Measurements from ENCODE around the gene MKRN2. TPM values are rescaled to one million over a fixed set of nuclear protein-coding genes. Genes with fewer than 3 reads are reported as not detected.
A peak's percentile ranks its signal among the peaks of the same experiment; 100 is the strongest.

MKRN2 gene
- total RNA-seq, 2 experiments from 2014 or later = 21.5 to 24.9 TPM

DNA sequence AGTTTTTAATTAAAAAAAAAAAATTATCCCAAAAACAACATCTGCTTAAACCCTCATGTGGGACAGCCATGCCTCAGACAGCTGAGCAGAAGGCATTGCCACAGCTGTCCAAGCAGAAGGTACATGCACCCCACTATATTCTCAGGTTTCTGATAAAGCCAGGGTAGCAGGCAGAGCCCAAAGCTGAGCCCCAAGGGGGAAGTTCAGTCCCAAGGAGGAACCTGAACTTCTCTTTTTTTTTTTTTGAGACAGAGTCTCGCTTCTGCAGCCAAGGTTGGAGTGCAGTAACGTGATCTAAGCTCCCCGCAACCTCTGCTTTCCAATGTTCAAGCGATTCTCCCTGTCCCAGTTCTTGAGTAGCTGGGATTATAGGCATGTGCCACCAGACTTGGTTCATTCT is 33.2 kb downstream of the MKRN2 start:
- peaks cover 40% of the 10 kb centered on the region for H3K36me3 Mint-ChIP-seq (ENCODE audit: low read depth)
- intact Hi-C loops (cut with DNase I, micrococcal nuclease) = no loop called here
- no peaks in the 10 kb centered on the region for H3K27me3 Mint-ChIP-seq
- no peak overlapping the region for H3K4me3 Mint-ChIP-seq
- DNase-seq (no peak), ATAC-seq (no peak)
- CTCF ChIA-PET = no interaction called here
- no peaks in the 10 kb centered on the region for H3K4me1 Mint-ChIP-seq
- H3K27ac Mint-ChIP-seq = no peak overlapping the region
- POLR2A ChIA-PET = no interaction called here
- H3K9me3 Mint-ChIP-seq (ENCODE audit: low read depth) = no peaks in the 10 kb centered on the region

DNA sequence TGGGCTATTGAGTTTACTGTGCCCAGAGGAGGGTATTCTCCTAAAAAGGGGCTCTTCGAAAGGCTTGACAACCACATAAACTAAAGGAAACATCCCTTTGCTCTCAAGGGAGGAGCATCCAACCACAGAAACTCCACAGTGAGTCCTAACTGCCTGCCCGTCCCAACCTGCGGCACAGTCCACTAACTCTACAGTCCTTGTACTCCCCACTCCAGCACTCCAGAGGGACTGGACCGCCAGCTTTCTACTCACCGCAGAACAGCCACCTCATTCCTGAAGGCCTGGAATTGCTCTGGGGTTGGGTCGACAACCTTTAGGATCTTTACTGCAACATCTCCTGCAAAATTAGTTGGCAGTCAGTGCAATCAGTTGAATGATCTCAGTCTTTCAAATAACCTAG is 34.6 kb downstream of the MKRN2 start:
- H3K36me3 Mint-ChIP-seq (ENCODE audit: low read depth) = peaks cover 41% of the 10 kb centered on the region
- no peaks in the 10 kb centered on the region for H3K27me3 Mint-ChIP-seq
- intact Hi-C loops (cut with DNase I, micrococcal nuclease) = no loop called here
- ChIA-PET CTCF (no interaction called here), POLR2A (no interaction called here)
- H3K4me1 Mint-ChIP-seq = no peaks in the 10 kb centered on the region
- no peak overlapping the region for H3K4me3 Mint-ChIP-seq
- ATAC-seq = no peak
- no peak for DNase-seq
- H3K27ac Mint-ChIP-seq = peak overlapping the region; percentile 47
- H3K9me3 Mint-ChIP-seq (ENCODE audit: low read depth) = no peaks in the 10 kb centered on the region

DNA sequence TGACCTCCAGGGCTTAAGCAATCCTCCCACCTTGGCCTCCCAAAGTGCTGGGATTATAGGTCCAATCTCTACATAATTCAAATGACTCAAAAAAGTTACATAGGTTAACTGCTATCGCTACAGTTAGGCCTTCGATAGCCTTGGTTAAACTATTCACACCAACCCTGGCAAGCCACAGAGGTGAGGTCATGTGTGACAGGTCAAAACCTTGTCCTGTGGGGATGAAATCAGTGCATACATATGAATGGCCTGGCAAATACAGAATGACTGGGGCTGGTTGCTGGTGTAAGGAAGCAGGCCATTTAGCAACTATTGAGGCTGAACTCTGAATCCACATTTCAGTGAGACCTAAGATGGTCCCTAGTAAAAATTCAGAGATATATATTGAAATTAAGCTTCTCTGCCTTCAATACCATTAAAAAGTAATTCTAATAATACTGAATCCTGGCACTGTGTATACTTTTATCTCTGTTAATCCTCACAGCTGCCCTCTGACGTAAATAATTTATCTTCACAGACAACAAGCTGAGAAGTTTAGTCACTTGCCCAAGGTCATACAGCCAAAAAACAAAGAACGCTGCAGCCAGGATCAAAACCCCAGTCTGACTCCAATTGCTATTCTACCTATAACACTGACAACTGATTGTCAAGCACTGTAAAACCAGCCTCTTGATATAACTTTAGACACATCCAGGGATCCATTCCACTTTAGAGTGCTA is 35.3 kb downstream of the MKRN2 start:
- POLR2A ChIA-PET = no interaction called here
- Mint-ChIP-seq H3K36me3 (ENCODE audit: low read depth) (peaks cover 47% of the 10 kb centered on the region), H3K4me3 (no peak overlapping the region), H3K27me3 (no peaks in the 10 kb centered on the region), H3K9me3 (ENCODE audit: low read depth) (no peaks in the 10 kb centered on the region), H3K4me1 (no peaks in the 10 kb centered on the region), H3K27ac (peak overlapping the region; percentile 37)
- DNase-seq = no peak
- CTCF ChIA-PET = no interaction called here
- intact Hi-C loops (cut with DNase I, micrococcal nuclease) = no loop called here
- no peak for ATAC-seq

DNA sequence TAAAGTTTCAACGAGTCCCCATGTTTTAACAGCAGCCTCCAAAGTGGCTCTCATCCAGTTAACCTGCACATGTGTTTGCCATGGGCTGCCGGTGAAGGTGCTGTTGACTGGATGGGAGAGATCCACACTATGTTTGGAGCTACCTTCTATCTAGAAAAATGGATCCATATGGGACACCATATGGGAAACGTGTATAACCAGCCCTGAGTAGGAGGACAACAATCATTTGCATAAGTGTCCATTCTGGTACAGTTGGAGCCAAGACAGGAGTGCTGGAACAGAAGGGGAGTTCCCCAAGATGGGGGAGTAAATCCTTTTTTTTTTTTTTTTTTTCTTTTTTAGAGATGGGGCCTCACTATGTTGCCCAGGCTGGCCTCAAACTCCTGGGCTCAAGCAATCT is 36.6 kb downstream of the MKRN2 start:
- Mint-ChIP-seq H3K4me1 (no peaks in the 10 kb centered on the region), H3K27me3 (no peaks in the 10 kb centered on the region), H3K4me3 (no peak overlapping the region), H3K36me3 (ENCODE audit: low read depth) (peaks cover 56% of the 10 kb centered on the region), H3K27ac (peak overlapping the region; percentile 59), H3K9me3 (ENCODE audit: low read depth) (no peaks in the 10 kb centered on the region)
- intact Hi-C loops (cut with DNase I, micrococcal nuclease) = no loop called here
- ChIA-PET CTCF (interaction anchor here (2.0 kb wide), 1 partner anchor 13 kb away, joined by 7 read pairs; no protein-coding TSS in a partner anchor), POLR2A (no interaction called here)
- DNase-seq = no peak
- ATAC-seq = no peak

DNA sequence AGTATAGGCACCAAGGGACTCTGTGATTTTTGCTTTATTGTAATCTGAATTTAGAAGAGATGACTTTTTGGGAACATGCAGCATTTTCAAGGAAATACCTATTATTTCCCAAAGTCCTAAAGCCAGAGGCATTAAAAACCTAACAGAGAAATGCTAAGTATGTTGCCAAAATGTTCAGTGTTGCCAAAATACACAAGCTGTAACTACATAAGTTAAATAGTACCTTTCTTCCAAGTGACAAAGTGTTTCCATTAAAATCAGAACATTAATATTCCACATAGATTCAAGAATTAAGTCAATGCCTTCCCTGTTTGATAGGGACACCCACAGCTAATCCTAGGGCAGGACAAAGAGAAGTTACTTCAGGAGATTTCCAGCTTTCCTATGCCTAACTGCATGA is 42.0 kb downstream of the MKRN2 start:
- no peaks in the 10 kb centered on the region for H3K27me3 Mint-ChIP-seq
- DNase-seq (no peak), ATAC-seq (no peak)
- H3K36me3 Mint-ChIP-seq (ENCODE audit: low read depth) = peaks cover 49% of the 10 kb centered on the region
- H3K4me3 Mint-ChIP-seq = no peak overlapping the region
- peaks cover 3% of the 10 kb centered on the region for H3K4me1 Mint-ChIP-seq
- ChIA-PET CTCF (interaction anchor here (0.9 to 1.2 kb wide), 2 partner anchors 31 to 121 kb away, joined by 3 to 4 read pairs; no protein-coding TSS in a partner anchor), POLR2A (interaction anchor here (1.0 kb wide), 1 partner anchor 14 kb away, joined by 3 read pairs; no protein-coding TSS in a partner anchor)
- H3K27ac Mint-ChIP-seq = peak overlapping the region; percentile 7
- no peaks in the 10 kb centered on the region for H3K9me3 Mint-ChIP-seq (ENCODE audit: low read depth)
- intact Hi-C loops (cut with DNase I, micrococcal nuclease) = no loop called here

DNA sequence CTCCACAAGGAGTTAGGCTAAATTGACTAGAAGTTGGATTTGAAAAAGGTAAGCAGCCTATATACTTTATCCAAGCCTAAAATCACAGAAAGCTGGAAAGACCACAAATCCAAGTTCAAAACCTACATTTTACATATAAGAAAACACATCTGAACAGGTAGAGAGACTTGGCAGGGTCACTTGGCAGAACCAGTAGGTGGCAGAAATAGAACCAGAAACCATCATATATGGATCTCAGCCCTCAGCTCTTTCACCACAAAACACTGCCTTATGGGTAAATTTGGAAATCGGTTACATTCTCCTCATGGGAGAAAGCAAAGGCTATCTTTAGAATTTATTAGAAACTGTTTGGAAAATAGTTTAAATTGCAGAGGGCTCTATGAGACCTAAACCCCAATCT is 44.2 kb downstream of the MKRN2 start:
- Mint-ChIP-seq H3K27ac (no peak overlapping the region), H3K4me3 (no peak overlapping the region), H3K36me3 (ENCODE audit: low read depth) (peaks cover 48% of the 10 kb centered on the region), H3K4me1 (peaks cover 3% of the 10 kb centered on the region), H3K9me3 (ENCODE audit: low read depth) (no peaks in the 10 kb centered on the region), H3K27me3 (no peaks in the 10 kb centered on the region)
- CTCF ChIA-PET = interaction anchor here (0.9 to 1.5 kb wide), 3 partner anchors 11 to 60 kb away, joined by 3 to 4 read pairs (median 4); no protein-coding TSS in a partner anchor
- no peak for DNase-seq
- ATAC-seq = no peak
- POLR2A ChIA-PET = no interaction called here
- intact Hi-C loops (cut with DNase I, micrococcal nuclease) = no loop called here

DNA sequence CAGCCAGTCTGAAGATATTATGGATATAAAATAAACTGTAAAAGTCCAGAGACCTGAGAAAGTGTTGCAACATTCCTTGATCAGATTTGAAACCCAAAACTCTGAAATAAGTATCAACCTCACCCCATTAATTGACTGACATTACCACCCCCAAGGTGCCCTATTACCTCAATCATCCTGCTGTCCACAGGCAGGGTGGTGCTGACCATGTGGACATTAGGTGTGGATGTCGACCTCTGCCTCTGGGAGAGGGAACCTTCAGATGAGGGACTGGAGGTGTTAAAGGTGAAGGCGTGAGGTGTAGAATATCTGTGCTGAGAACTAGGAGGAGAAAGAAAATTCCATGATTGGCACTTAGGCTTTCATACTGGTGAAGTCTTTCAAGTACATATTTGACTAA is 47.1 kb downstream of the MKRN2 start:
- CTCF ChIA-PET = no interaction called here
- Mint-ChIP-seq H3K9me3 (ENCODE audit: low read depth) (no peaks in the 10 kb centered on the region), H3K36me3 (ENCODE audit: low read depth) (peaks cover 44% of the 10 kb centered on the region), H3K27me3 (no peaks in the 10 kb centered on the region), H3K4me1 (peaks cover 26% of the 10 kb centered on the region), H3K27ac (no peak overlapping the region), H3K4me3 (no peak overlapping the region)
- no peak for ATAC-seq
- POLR2A ChIA-PET = no interaction called here
- DNase-seq = no peak
- intact Hi-C loops (cut with DNase I, micrococcal nuclease) = no loop called here

DNA sequence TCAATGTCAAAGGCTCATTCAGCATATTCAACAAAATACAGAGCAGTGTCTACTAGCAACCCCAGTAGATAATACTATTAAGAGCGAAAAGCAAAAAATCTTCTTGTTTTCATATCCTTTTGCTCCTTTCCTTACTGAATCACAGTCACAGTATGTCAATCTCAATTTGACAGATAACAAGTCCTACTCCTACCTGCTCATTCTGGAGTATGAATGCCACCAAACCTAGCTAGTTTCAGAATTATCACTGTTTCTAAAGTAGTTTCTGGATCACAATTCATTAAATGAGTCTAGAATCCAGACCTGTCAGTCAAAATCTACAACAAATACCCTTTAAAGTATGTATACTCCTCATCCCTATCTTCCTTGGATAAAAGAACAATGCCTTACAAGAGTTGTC is 51.5 kb downstream of the MKRN2 start:
- peaks cover 41% of the 10 kb centered on the region for H3K4me1 Mint-ChIP-seq
- H3K4me3 Mint-ChIP-seq = no peak overlapping the region
- ChIA-PET CTCF (interaction anchor here (0.6 to 1.2 kb wide), 2 partner anchors 9 to 54 kb away, joined by 3 read pairs; no protein-coding TSS in a partner anchor), POLR2A (no interaction called here)
- ATAC-seq = peak; percentile 65
- no peaks in the 10 kb centered on the region for H3K27me3 Mint-ChIP-seq
- DNase-seq = no peak
- no peak overlapping the region for H3K27ac Mint-ChIP-seq
- peaks cover 44% of the 10 kb centered on the region for H3K36me3 Mint-ChIP-seq (ENCODE audit: low read depth)
- no peaks in the 10 kb centered on the region for H3K9me3 Mint-ChIP-seq (ENCODE audit: low read depth)
- intact Hi-C loops (cut with DNase I, micrococcal nuclease) = loop anchor here (1.0 to 5.0 kb wide), 3 partner anchors 46 to 416 kb away; no protein-coding TSS in a partner anchor

DNA sequence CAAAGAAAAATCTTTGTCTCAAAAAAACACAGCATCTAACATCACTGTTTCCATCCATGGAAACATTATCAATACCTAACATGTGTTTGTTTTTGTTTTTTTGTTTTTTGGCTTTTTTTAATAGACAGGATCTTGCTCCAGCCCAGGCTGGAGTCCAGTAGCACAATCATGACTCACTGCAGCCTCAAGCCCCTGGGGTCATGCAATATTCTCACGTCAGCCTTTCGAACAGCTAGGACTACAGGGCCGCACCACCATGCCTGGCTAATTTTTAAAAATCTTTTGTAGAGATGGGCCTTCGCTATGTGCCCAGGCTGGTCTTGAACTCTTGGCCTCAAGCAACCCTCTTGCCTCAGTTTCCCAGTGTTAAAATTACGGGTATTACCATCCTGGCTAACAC is 54.2 kb downstream of the MKRN2 start:
- CTCF ChIA-PET = interaction anchor here (0.7 to 1.1 kb wide), 3 partner anchors 34 to 765 kb away, joined by 3 to 5 read pairs (median 4); no protein-coding TSS in a partner anchor
- H3K36me3 Mint-ChIP-seq (ENCODE audit: low read depth) = peaks cover 46% of the 10 kb centered on the region
- H3K4me1 Mint-ChIP-seq = peaks cover 62% of the 10 kb centered on the region

DNA sequence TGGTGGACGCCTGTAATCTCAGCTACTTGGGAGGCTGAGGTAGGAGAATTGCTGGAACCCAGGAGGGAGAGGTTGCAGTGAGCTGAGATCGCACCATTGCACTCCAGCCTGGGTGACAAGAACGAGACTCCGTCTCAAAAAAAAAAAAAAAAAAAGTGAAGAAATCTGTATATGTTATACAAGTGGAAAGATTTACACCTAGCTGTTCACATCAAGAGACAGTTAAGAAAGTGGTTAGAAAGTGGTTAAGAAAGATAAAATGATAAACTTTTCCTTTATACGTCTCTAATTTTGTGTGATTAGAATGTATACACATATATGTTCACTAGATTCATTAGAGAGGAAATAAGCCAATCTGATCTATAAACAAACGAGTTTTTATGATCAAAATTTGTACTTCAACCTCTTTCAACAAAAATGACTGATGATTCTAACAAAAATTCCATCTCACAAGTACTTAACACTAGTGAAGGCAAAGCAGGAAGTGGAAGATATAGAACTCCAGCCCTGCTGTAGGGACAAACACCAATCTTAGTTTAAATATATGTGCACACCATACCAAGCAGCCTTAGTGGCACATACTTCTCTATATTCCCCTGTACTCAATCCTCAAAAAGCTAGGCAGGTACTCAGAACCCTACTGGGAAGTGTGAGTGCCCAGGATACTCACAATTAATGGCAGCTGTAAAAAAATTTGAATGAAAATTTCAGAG is 55.8 kb downstream of the MKRN2 start:
- Mint-ChIP-seq H3K27me3 (no peaks in the 10 kb centered on the region), H3K9me3 (ENCODE audit: low read depth) (no peaks in the 10 kb centered on the region), H3K27ac (peak overlapping the region; percentile 43), H3K36me3 (ENCODE audit: low read depth) (peaks cover 40% of the 10 kb centered on the region), H3K4me1 (peaks cover 54% of the 10 kb centered on the region), H3K4me3 (no peak overlapping the region)
- ChIA-PET CTCF (interaction anchor here (0.6 to 1.1 kb wide), 3 partner anchors 12 to 1580 kb away, joined by 3 to 4 read pairs (median 3); no protein-coding TSS in a partner anchor), POLR2A (no interaction called here)
- ATAC-seq (no peak), DNase-seq (no peak)
- intact Hi-C loops (cut with DNase I, micrococcal nuclease) = no loop called here

More for the DNA sequence above, 54.2 kb downstream of the MKRN2 start:
- POLR2A ChIA-PET = no interaction called here
- H3K4me3 Mint-ChIP-seq = no peak overlapping the region
- no peak for ATAC-seq
- no peaks in the 10 kb centered on the region for H3K27me3 Mint-ChIP-seq
- intact Hi-C loops (cut with DNase I, micrococcal nuclease) = no loop called here
- no peak overlapping the region for H3K27ac Mint-ChIP-seq
- no peaks in the 10 kb centered on the region for H3K9me3 Mint-ChIP-seq (ENCODE audit: low read depth)
- no peak for DNase-seq

DNA sequence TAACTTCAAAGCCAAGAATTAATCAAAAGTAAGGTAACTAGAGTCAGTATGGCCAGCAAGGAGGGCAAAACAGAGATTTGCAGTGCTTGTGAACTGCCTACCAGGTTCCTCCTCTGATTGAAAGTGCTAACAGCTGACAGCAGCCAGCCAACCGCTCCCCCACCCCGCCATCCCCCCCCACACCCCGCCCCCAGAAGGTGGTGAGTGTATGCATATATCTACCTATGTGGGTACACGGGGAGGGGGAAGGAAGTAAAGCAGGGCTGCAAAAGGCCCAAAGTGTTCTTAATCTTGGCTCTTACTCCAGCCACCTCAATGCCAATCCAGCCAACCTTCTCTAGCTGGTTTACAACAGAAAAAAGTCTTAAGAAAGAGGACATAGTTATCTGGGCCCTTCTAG is 56.4 kb downstream of the MKRN2 start:
- H3K27ac Mint-ChIP-seq = peak overlapping the region; percentile 43
- no peak overlapping the region for H3K4me3 Mint-ChIP-seq
- H3K36me3 Mint-ChIP-seq (ENCODE audit: low read depth) = peaks cover 40% of the 10 kb centered on the region
- no peaks in the 10 kb centered on the region for H3K9me3 Mint-ChIP-seq (ENCODE audit: low read depth)
- ChIA-PET CTCF (interaction anchor here (0.5 to 1.1 kb wide), 3 partner anchors 12 to 355 kb away, joined by 3 read pairs; no protein-coding TSS in a partner anchor), POLR2A (no interaction called here)
- DNase-seq = no peak
- ATAC-seq = no peak
- H3K27me3 Mint-ChIP-seq = no peaks in the 10 kb centered on the region
- intact Hi-C loops (cut with DNase I, micrococcal nuclease) = no loop called here
- peaks cover 48% of the 10 kb centered on the region for H3K4me1 Mint-ChIP-seq
